Fibroblast of villous mesenchyme (primary cell): ENCODE results near the gene CHD1L. TPM values are rescaled to one million over a fixed set of nuclear protein-coding genes. Genes with fewer than 3 reads are reported as not detected.
A peak's percentile ranks its signal among the peaks of the same experiment; 100 is the strongest.

ENCODE experiments used
- DNase-seq: peaks from one replicate; pipeline ENCODE4 v3.0.0-alpha.2; 2010; ENCODE audit warnings: low read depth
- H3K4me3 ChIP-seq: 2 replicates; pipeline ENCODE4 v1.5.1; 2011; ENCODE audit warnings: low read depth, mild to moderate bottlenecking, low read length
- total RNA-seq: library from RNA; depleted of rRNA; stranded (reverse); fragments of >200 nt; gene quantifications from 2 replicates; pipeline ENCODE4 v1.2.3, GENCODE V29; 2012
- TF ChIP-seq, protein P1 (sequence below): IDR thresholded peaks from 2 replicates; pipeline ENCODE4 v1.5.1; 2012; ENCODE audit warnings: low read depth, mild to moderate bottlenecking, low read length; ENCODE audit not compliant: insufficient read depth

Gene CHD1L
- total RNA-seq, 1 donor: 37.6 TPM

DNA sequence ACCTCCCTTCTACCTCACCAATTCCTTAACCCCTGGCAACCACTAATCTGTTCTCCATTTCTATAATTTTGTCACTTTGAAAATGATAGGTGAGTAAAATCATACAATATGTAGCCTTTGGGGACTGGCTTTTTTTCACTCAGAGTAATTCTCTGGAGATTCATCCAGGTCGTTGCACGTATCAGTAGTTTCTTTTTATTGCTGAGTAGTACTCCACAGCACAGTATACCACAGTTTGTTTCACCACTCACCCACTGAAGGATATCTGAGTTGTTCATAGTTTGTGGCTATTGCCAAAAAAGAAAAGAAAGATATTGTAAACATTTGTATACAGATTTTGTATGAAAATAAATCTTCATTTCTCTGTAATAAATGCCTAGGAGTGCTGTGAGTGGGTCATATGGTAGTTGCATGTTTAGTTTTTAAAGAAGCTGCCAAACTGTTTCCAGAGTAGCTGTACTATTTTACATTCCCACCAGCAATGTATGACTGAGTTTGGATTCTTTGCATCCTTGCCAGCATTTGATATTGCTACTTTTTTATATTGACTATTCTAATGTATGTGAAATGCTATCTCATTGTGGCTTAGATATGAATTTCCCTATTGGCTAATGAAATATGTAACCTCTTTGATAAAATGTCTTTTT lies 3.7 kb downstream of the CHD1L start:
- no peak overlapping the region for H3K4me3 ChIP-seq
- DNase-seq: no peak
- TF ChIP-seq, protein P1, sequence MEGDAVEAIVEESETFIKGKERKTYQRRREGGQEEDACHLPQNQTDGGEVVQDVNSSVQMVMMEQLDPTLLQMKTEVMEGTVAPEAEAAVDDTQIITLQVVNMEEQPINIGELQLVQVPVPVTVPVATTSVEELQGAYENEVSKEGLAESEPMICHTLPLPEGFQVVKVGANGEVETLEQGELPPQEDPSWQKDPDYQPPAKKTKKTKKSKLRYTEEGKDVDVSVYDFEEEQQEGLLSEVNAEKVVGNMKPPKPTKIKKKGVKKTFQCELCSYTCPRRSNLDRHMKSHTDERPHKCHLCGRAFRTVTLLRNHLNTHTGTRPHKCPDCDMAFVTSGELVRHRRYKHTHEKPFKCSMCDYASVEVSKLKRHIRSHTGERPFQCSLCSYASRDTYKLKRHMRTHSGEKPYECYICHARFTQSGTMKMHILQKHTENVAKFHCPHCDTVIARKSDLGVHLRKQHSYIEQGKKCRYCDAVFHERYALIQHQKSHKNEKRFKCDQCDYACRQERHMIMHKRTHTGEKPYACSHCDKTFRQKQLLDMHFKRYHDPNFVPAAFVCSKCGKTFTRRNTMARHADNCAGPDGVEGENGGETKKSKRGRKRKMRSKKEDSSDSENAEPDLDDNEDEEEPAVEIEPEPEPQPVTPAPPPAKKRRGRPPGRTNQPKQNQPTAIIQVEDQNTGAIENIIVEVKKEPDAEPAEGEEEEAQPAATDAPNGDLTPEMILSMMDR: no peak

DNA sequence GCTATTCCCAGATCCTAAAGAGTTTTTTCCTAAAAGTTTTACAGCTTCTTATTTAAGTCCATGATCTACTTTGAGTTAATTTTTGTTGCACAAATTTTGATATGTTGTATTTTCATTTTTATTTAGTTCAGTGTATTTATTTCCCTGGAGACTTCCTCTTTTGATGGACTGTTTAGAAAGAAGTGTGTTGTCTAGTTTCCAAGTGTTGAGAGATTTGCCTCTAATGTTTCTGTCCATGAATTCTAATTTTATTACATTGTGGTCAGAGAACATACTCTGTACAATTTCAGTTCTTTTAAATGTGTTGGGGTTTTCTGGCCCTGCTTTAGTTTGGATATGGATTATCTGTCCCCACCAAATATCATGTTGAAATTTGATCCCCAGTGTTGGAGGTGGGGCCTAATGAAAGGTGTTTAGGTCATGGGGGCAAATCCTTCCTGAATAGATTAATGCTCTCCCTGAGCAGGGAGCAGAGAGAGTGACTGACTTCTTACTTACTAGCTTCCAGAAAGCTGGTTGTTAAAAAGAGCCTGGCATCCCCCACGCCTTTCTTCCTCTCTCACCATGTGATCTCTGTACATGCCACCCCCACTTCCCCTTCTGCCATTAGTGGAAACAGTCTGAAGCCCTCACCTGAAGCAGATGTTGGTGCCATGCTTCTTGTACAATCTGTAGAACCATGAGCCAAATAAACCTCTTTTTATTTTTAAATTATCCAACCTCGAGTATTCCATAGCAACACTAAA lies 4.6 kb downstream of the CHD1L start:
- no peak overlapping the region for H3K4me3 ChIP-seq
- TF ChIP-seq, protein P1: no peak
- peak; percentile 34 for DNase-seq

DNA sequence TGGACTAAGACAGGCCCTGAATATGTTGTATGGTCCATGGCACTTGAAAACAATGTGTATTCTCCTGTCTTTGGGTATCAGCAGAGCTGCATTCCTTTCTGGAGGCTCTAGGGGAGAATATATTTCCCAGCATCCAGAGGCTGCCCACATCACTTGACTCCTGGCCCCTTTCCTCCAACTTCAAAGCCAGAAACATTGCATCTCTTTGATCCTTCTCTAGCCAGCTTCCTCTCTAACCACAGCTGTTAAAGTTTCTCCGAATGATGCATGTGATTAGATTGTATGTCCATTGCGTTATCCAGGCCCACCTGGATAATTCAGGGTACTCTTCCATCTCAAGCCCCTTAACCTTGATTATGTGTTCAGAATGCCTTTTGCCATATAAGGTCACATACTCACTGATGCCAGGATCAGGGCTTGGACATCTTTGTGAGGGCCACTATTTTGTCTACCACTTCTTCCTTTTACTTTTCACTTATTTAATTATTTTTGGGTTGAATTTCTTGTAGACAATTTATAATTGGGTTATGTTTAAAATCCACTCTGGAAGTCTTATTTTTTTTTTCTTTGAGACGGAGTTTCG lies 5.3 kb downstream of the CHD1L start:
- TF ChIP-seq, protein P1: no peak
- no peak for DNase-seq
- H3K4me3 ChIP-seq: no peak overlapping the region

DNA sequence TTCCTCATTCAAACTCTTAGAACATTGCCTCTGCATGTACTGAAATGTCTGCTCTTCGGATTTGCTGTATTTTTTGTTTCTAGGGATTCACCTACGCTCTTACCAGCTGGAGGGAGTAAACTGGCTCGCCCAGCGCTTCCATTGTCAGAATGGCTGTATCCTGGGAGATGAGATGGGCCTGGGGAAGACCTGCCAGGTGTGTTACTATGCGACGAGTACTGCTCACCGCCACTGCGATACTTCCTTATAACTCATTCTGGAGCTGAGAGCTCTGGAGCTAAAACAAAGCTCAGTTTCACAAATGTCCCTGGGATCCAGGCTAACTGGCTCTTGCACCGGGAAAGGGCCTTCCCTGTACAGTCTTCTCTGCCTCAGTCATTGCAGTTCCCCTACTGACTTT lies 10.1 kb downstream of the CHD1L start:
- H3K4me3 ChIP-seq: no peak overlapping the region
- TF ChIP-seq, protein P1: no peak
- no peak for DNase-seq

DNA sequence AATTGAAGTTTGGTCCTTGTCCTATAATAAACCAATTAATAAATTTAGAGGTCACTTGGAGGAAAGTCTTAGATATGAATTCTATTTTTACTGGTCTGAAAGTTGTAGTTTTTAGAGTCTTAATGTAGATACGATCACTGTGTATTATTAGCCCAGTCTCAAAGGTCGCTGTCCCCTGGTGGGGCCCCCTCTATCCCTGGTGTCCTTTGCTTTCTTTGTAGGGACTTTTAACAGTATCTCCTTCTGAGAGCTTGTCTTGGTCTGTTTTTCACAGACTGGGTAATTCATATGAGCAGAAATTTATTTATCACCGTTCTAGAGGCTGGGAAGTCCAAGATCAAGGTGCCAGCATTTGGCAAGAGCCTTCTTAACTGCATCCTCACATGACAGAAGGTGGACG lies 18.5 kb downstream of the CHD1L start:
- no peak overlapping the region for H3K4me3 ChIP-seq
- no peak for DNase-seq
- TF ChIP-seq, protein P1: no peak

DNA sequence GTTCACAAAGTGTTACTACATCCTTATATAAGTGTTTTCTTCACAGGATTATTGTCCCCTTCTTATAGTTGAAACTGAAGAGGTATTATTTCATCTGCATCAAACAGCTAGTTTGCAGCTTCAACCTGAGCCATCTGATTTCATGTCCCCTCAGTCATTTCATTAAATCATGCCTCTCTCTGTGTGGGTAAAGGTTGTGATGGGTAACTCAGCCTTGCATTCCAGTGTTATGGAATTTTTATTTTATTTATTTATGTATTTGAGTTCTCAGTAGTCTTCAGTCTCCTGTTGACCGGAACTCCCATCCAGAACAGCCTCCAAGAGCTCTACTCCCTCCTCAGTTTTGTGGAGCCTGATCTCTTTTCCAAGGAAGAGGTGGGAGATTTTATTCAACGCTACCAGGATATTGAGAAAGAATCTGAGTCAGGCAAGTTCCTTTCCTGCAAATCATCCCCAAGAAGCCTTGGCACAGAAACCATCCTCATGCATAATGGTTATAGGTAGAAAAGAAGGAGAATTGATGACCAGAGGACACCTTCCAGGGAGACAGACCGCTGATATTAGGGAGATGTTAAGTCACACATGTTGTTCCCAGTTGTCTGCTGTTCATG lies 21.8 kb downstream of the CHD1L start:
- DNase-seq: peak; percentile 34
- no peak overlapping the region for H3K4me3 ChIP-seq
- TF ChIP-seq, protein P1: no peak
